Common myeloid progenitor, CD34-positive (primary cell): ENCODE data around the gene PPP1R36.
"Not testable (repeated sequence)": the region's sequence is repeated elsewhere in the genome, so short reads cannot be mapped to it uniquely, and the experiment has no call there.

Experiments
- CTCF ChIA-PET: fragments of 350-600 bp; sonication (Branson Sonifier 250); formaldehyde crosslinking; loops from one replicate; lab custom pipeline; 2021; ENCODE audit warnings: antibody characterized with exemption; lab: Charles Lee
- POLR2A ChIA-PET: fragments of 350-600 bp; sonication (Branson Sonifier 250); formaldehyde crosslinking; loops from one replicate; lab custom pipeline; 2021; ENCODE audit warnings: antibody characterized with exemption; lab: Charles Lee
- DNase-seq, 3 donors: peaks; one replicate each; pipeline versions ENCODE4 v3.0.0 to v3.0.0-alpha.2; 2013
- H3K27ac ChIP-seq, 2 experiments: 1 replicate in 1 of 2; 2 replicates in 1 of 2; pipeline ENCODE4 v1.7.0; 2013; ENCODE audit warnings: inconsistent platforms in 2 of 2, low read length in 2 of 2, mild to moderate bottlenecking in 2 of 2, low read depth in 1 of 2, moderate library complexity in 1 of 2; ENCODE audit not compliant: severe bottlenecking in 2 of 2, insufficient read depth in 1 of 2, poor library complexity in 1 of 2
- H3K27me3 ChIP-seq, 5 experiments: replicated peaks in 2 of 5; 1 replicate in 3 of 5; 2 replicates in 2 of 5; pipeline versions ENCODE4 v1.6.1 to v1.7.0; 2013; ENCODE audit warnings: low read length in 4 of 5, mild to moderate bottlenecking in 2 of 5, moderate library complexity in 2 of 5, inconsistent platforms in 1 of 5; ENCODE audit not compliant: insufficient read depth in 5 of 5, control insufficient read depth in 4 of 5
- H3K36me3 ChIP-seq, 4 experiments: 1 replicate in 2 of 4; 2 replicates in 2 of 4; pipeline versions ENCODE4 v1.6.1 to v1.7.0; 2013; ENCODE audit warnings: low read length in 3 of 4, control low read depth in 1 of 4, mild to moderate bottlenecking in 1 of 4; ENCODE audit not compliant: control insufficient read depth in 4 of 4, insufficient read depth in 4 of 4
- H3K4me1 ChIP-seq, 4 experiments: 1 replicate in 3 of 4; 2 replicates in 1 of 4; pipeline versions ENCODE4 v1.6.1 to v1.7.1; 2013; ENCODE audit warnings: low read length in 3 of 4, mild to moderate bottlenecking in 3 of 4, control low read depth in 1 of 4, inconsistent platforms in 1 of 4, moderate library complexity in 1 of 4; ENCODE audit not compliant: control insufficient read depth in 4 of 4, insufficient read depth in 4 of 4; ENCODE audit errors: control extremely low read depth in 1 of 4
- H3K4me3 ChIP-seq, 7 experiments: 1 replicate in 4 of 7; 2 replicates in 3 of 7; pipeline versions ENCODE4 v1.5.1 to v1.7.0; 2013; ENCODE audit warnings: mild to moderate bottlenecking in 7 of 7, low read length in 6 of 7, moderate library complexity in 6 of 7, inconsistent platforms in 2 of 7, low read depth in 2 of 7, control low read depth in 1 of 7; ENCODE audit not compliant: insufficient read depth in 4 of 7, control insufficient read depth in 1 of 7; ENCODE audit errors: extremely low read depth in 1 of 7
- H3K9me3 ChIP-seq, 5 experiments: 1 replicate in 4 of 5; 2 replicates in 1 of 5; pipeline versions ENCODE4 v1.6.1 to v1.7.1; 2013; ENCODE audit warnings: low read length in 4 of 5, mild to moderate bottlenecking in 2 of 5, inconsistent platforms in 1 of 5, low read depth in 1 of 5, moderate library complexity in 1 of 5; ENCODE audit not compliant: control insufficient read depth in 4 of 5, insufficient read depth in 2 of 5; ENCODE audit errors: control extremely low read depth in 1 of 5
- WGBS: methylation state at CpG from one replicate; pipeline ENCODE4 v1.1.5; 2013; ENCODE audit not compliant: insufficient coverage; 5-methylcytosine and 5-hydroxymethylcytosine counted together

Gene PPP1R36

DNA sequence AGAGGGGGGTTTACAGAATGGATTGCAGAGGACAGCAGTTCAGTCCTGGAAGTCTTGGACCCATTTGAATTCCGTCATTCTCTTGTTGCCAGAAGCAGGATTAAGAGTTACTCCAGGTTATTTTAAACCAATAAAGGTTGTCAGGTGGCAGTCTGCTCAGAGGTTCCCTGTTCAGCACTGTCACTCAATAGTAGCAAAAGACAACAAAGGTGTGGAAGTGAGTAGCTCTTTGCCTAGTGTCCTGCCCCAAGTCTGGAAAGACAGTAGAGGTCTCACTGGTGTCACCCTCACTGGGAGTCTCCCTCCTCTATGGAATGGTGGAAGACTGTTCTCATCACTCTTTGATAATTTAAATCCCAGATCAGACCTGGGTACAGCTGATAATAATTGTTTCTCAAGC lies 81.0 kb downstream of the PPP1R36 start:
- whole genome bisulfite sequencing: 100% methylated on average over 1 of the region's 1 CpG
- no peaks in the 10 kb centered on the region for H3K36me3 ChIP-seq
- no peak for DNase-seq
- H3K4me1 ChIP-seq: peaks cover 0 to 6% (median 0%) of the 10 kb centered on the region in 4 experiments
- ChIA-PET CTCF (interaction anchor here (1.4 to 1.6 kb wide), 2 partner anchors 16 to 131 kb away, joined by 3 to 4 read pairs; no protein-coding TSS in a partner anchor), POLR2A (no interaction called here)
- H3K27me3 ChIP-seq: no peaks in the 10 kb centered on the region
- no peaks in the 10 kb centered on the region for H3K9me3 ChIP-seq
- H3K4me3 ChIP-seq: no peak overlapping the region
- H3K27ac ChIP-seq: no peak overlapping the region

DNA sequence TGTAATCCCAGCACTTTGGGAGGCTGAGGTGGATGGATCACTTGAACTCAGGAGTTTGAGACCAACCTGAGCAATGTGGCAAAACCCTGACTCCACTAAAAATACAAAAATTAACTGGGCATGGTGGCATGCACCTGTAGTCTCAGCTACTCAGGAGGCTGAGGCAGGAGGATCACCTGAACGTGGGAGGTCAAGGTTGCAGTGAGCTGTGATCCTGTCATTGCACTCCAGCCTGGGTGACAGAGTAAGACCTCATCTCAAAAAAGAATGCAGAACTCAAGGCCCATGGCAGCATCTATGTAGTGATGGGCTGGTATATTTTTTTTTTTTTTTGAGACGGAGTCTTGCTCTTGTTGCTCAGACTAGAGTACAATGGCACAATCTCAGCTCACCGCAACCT lies 81.5 kb downstream of the PPP1R36 start:
- WGBS: 98% methylated on average over 3 of the region's 3 CpGs
- H3K27ac ChIP-seq, DNase-seq, H3K36me3 ChIP-seq, H3K27me3 ChIP-seq, H3K4me1 ChIP-seq, POLR2A ChIA-PET, H3K9me3 ChIP-seq, H3K4me3 ChIP-seq: not testable (repeated sequence)
- CTCF ChIA-PET: interaction anchor here (1.1 to 1.6 kb wide), 3 partner anchors 17 to 131 kb away, joined by 3 to 4 read pairs (median 4); no protein-coding TSS in a partner anchor

DNA sequence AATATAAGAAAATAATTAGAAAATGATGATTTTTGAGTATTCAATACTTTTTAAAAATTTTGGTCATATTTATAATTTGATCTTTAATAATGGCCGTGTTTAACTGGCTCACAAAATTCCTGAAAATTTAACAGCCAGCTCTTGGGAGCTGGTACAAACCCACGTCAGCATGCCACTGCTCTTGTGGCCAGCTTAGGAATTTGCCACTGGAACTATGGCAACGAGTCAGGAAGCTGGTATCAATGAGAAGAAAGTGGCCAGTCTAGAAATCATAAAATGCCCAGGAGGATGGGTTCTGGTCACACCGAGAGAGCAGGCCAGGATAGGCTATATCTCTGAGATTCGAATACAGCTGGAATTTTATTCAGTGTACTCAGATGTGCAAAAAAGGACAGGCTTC lies 82.3 kb downstream of the PPP1R36 start:
- no peaks in the 10 kb centered on the region for H3K36me3 ChIP-seq
- peaks cover 0 to 6% (median 2%) of the 10 kb centered on the region in 4 experiments for H3K4me1 ChIP-seq
- WGBS: 93% methylated on average over 4 of the region's 5 CpGs
- ChIA-PET POLR2A (no interaction called here), CTCF (interaction anchor here (1.1 to 1.6 kb wide), 2 partner anchors 51 to 130 kb away, joined by 3 to 4 read pairs; no protein-coding TSS in a partner anchor)
- DNase-seq: no peak
- H3K9me3 ChIP-seq: no peaks in the 10 kb centered on the region
- H3K27ac ChIP-seq: no peak overlapping the region
- no peaks in the 10 kb centered on the region for H3K27me3 ChIP-seq
- H3K4me3 ChIP-seq: no peak overlapping the region

DNA sequence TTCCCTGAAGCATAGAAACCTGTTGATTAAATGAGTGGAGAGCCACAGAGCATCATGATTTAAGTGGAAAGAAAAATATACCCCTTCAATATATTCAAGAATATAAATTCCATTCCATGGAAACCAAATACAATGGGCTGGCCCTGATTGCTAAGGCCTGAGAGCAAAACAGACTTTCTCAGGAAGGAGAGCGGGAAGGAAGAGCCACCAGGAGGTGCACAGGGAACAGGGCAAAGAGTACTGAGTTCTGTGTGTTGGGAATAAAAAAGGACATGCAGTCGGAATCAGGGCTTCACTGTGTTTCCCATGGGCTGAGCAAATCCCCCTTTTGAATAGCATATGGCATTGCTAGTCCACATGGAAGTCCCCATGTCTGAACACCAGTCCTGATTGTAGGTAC lies 84.8 kb downstream of the PPP1R36 start:
- Histone ChIP-seq H3K4me1 (peaks cover 0 to 6% (median 2%) of the 10 kb centered on the region in 4 experiments), H3K36me3 (no peaks in the 10 kb centered on the region), H3K27ac (no peak overlapping the region), H3K4me3 (no peak overlapping the region), H3K27me3 (no peaks in the 10 kb centered on the region), H3K9me3 (no peaks in the 10 kb centered on the region)
- WGBS: 90% methylated on average over 2 of the region's 2 CpGs
- DNase-seq: no peak
- ChIA-PET POLR2A (no interaction called here), CTCF (no interaction called here)

DNA sequence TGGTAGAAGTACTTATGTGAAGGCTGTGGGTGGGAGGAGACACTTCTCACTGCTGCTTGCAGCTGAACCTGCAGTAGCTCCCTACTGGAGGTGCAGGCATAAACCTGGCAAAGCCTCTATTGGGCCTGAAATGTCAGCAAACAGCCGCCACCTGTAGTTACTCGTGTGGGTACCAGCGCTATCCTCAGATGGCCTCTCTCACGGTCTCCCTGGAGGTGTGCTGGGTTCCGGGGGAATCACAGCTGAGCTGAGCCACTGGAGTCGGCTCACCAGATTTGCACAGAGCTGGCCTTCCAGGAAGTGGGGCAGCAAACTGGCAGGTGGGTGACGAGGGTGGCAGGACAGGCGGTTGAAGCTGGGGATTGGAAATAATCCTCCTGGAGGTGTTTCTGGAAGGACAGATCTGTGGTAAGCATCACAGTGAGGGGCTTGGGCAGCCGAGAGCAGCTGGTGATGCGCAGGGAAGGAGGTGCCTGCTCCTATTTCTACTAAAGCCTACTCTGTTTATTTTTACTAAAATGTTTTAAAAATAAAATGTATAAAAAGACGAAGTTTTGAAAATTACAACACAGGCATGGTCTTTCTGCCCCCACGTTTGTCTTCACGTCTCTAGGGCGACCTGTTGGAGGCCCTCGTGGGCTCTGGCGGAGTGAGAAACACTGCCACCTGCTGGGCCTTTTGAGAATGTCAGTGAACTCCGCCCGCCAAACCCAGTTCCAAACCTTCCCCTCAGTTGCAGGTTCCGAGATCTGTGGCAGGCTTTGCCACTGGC lies 86.6 kb downstream of the PPP1R36 start:
- no peak overlapping the region for H3K27ac ChIP-seq
- H3K27me3 ChIP-seq: no peaks in the 10 kb centered on the region
- no peaks in the 10 kb centered on the region for H3K9me3 ChIP-seq
- ChIA-PET CTCF (interaction anchor here (0.6 to 2.9 kb wide), 33 partner anchors 8 to 289 kb away, joined by 3 to 19 read pairs (median 4); partner anchors contain the start of gene HSPA2), POLR2A (interaction anchor here (0.9 kb wide), 1 partner anchor 132 kb away, joined by 3 read pairs; the partner anchor contains the start of gene ZBTB1)
- no peaks in the 10 kb centered on the region for H3K36me3 ChIP-seq
- peak; percentile 71 to 80 (median 72) for DNase-seq
- 44% methylated on average over 11 of the region's 19 CpGs for WGBS
- no peak overlapping the region for H3K4me3 ChIP-seq
- peaks cover 0 to 6% (median 2%) of the 10 kb centered on the region in 4 experiments for H3K4me1 ChIP-seq

DNA sequence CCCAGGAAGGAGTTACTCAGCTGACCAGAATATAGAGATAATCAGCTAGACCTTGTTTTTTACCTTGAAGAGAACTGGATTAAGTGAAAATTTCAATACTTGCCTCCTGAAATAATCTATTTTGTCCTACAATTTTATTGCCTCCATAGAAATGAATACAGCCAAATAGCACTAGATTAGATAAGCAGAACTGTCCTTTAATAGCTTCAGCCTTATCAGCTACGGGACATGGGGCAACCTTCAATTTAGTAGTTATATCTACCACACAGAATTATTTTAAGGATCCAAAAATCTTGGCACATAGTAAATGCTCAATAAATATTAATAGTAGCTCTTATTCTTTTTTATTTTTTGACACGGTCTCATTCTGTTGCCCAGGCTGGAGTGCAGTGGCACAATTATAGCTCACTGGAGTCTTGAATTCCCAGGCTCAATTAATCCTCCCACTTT lies 87.2 kb downstream of the PPP1R36 start:
- POLR2A ChIA-PET: no interaction called here

More for the DNA sequence above, 87.2 kb downstream of the PPP1R36 start:
- CTCF ChIA-PET: interaction anchor here (0.8 to 2.9 kb wide), 28 partner anchors 8 to 290 kb away, joined by 3 to 19 read pairs (median 4); partner anchors contain the start of gene HSPA2
- Histone ChIP-seq H3K4me1 (peaks cover 0 to 6% (median 2%) of the 10 kb centered on the region in 4 experiments), H3K27me3 (no peaks in the 10 kb centered on the region), H3K9me3 (no peaks in the 10 kb centered on the region), H3K27ac (no peak overlapping the region), H3K36me3 (no peaks in the 10 kb centered on the region), H3K4me3 (no peak overlapping the region)
- WGBS: 60% methylated on average over 1 of the region's 2 CpGs
- DNase-seq: no peak
